ENCODE results near the gene PTPRD. TPM values are rescaled to one million over a fixed set of nuclear protein-coding genes. Genes with fewer than 3 reads are reported as not detected.

PTPRD gene
- total RNA-seq, 1 donor from 2014 or later: 30.8 TPM

- no peaks in the 10 kb centered on the region for H3K4me1 ChIP-seq
- intact Hi-C loops (cut with DNase I): no loop called here
- DNase-seq (no peak), ATAC-seq (no peak)
- H3K4me3 ChIP-seq: no peak overlapping the region
- no peak overlapping the region for H3K27ac ChIP-seq
- H3K9me3 ChIP-seq: no peaks in the 10 kb centered on the region
- no peaks in the 10 kb centered on the region for H3K27me3 ChIP-seq
- no peaks in the 10 kb centered on the region for H3K36me3 ChIP-seq
- TF ChIP-seq, protein P1, sequence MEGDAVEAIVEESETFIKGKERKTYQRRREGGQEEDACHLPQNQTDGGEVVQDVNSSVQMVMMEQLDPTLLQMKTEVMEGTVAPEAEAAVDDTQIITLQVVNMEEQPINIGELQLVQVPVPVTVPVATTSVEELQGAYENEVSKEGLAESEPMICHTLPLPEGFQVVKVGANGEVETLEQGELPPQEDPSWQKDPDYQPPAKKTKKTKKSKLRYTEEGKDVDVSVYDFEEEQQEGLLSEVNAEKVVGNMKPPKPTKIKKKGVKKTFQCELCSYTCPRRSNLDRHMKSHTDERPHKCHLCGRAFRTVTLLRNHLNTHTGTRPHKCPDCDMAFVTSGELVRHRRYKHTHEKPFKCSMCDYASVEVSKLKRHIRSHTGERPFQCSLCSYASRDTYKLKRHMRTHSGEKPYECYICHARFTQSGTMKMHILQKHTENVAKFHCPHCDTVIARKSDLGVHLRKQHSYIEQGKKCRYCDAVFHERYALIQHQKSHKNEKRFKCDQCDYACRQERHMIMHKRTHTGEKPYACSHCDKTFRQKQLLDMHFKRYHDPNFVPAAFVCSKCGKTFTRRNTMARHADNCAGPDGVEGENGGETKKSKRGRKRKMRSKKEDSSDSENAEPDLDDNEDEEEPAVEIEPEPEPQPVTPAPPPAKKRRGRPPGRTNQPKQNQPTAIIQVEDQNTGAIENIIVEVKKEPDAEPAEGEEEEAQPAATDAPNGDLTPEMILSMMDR (IDR thresholded peaks at IDR 0.05): no peak
Measured at GRCh38 chr9:8653111-8653510, 1959.7 kb downstream of the PTPRD start.

DNA sequence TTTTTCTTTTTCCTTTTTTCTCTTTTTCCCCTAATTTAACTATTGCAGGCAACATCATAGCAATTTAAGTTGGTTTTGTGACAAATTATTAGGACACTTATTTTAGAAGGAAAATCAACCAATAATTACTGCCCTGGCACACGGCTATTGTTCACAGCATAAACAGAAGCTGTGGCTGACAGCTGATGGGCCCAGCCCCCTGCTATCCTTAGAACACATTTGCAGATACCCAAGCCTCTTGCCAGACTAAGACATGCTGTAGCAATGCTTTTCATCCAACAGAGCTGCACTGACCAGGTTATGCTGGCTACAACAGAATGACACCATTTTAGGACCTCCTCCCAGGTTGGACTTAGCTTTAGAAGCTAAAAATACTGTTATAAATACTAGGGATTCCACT is 1960.5 kb downstream of the PTPRD start:
- H3K27me3 ChIP-seq: no peaks in the 10 kb centered on the region
- no peaks in the 10 kb centered on the region for H3K9me3 ChIP-seq
- no peaks in the 10 kb centered on the region for H3K36me3 ChIP-seq
- intact Hi-C loops (cut with DNase I): no loop called here
- DNase-seq (no peak), ATAC-seq (no peak)
- TF ChIP-seq, protein P1 (IDR thresholded peaks at IDR 0.05): no peak
- H3K27ac ChIP-seq: no peak overlapping the region
- H3K4me3 ChIP-seq: no peak overlapping the region
- no peaks in the 10 kb centered on the region for H3K4me1 ChIP-seq

DNA sequence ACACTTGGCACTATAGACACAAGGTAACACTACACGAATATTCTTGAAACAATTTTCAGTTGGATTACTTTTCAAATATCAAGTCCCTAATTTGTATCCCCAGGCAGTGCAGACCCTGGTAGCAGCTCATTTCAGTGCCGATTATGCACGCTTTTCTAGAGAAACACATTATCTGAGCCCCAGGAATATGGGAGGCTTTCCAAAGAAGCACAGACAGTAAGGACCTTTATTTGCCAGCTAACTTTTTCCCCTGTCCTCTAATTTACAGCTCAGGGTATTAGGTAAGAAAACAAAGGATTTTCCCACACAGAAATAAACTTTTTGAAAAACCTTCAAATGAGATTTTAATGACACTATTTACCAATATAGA is 1961.0 kb downstream of the PTPRD start:
- H3K27me3 ChIP-seq: no peaks in the 10 kb centered on the region
- H3K4me3 ChIP-seq: no peak overlapping the region
- TF ChIP-seq, protein P1 (IDR thresholded peaks at IDR 0.05): no peak
- no peak for ATAC-seq
- no peaks in the 10 kb centered on the region for H3K4me1 ChIP-seq
- intact Hi-C loops (cut with DNase I): no loop called here
- H3K9me3 ChIP-seq: no peaks in the 10 kb centered on the region
- H3K27ac ChIP-seq: no peak overlapping the region
- no peak for DNase-seq
- no peaks in the 10 kb centered on the region for H3K36me3 ChIP-seq

DNA sequence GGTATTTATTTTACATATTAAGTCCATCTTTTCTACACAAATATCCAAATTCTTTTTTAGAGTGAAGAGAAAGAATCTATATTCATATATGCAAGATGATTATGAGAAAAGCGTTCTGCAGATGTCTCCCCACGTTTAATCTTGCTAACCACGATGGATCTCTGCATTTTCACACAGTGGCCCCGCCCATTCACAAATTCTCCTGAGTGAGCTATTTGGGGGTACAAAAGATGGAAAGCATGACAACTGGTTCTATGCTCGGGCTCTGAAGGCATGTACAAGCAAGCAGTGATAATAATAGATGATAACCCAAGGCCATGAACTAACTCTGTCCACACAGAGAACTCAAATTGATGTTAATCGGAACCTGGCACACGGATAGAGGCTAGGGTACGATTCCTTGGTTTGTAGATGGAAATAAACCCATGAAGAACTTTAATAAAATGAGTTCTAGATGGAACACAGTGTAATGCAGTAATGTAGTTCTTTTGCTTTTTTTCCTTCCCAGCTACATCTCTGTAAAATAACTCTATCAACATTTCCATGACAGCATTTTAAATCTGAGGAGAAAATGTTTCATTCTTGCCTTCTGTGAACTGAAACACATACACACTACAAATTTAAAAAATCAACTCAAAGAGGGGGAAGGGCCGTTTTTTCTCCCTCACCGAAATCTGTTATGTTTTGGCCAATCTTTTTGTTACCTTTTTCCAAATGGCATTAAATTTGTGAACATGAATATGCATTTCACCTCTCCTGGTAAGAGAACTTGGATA is 1961.5 kb downstream of the PTPRD start:
- Histone ChIP-seq H3K9me3 (no peaks in the 10 kb centered on the region), H3K4me1 (no peaks in the 10 kb centered on the region), H3K27me3 (no peaks in the 10 kb centered on the region), H3K36me3 (no peaks in the 10 kb centered on the region), H3K4me3 (no peak overlapping the region), H3K27ac (no peak overlapping the region)
- TF ChIP-seq, protein P1 (IDR thresholded peaks at IDR 0.05): no peak
- intact Hi-C loops (cut with DNase I): no loop called here
- ATAC-seq (no peak), DNase-seq (no peak)

DNA sequence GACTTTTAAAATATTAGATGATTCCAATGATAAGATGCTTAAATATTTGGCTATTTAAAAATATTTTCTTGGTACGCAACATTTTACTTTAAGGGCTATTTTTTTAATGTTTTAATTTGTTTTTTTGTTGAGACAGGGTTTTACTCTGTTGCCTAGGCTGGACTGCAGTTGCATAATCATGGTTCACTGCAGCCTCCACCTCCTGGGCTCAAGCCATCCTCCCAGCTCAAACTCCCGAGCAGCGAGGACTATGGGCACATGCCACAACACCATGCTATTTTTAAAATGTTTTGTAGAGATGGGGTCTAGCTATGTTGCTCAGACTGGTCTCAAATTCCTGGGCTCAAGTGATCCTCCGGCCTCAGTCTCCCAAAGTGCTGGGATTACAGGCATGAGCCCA is 1963.0 kb downstream of the PTPRD start:
- no peaks in the 10 kb centered on the region for H3K27me3 ChIP-seq
- DNase-seq: no peak
- no peak for ATAC-seq
- H3K9me3 ChIP-seq: no peaks in the 10 kb centered on the region
- intact Hi-C loops (cut with DNase I): no loop called here
- H3K4me3 ChIP-seq: no peak overlapping the region
- TF ChIP-seq, protein P1 (IDR thresholded peaks at IDR 0.05): no peak
- no peak overlapping the region for H3K27ac ChIP-seq
- H3K4me1 ChIP-seq: no peaks in the 10 kb centered on the region
- H3K36me3 ChIP-seq: no peaks in the 10 kb centered on the region

DNA sequence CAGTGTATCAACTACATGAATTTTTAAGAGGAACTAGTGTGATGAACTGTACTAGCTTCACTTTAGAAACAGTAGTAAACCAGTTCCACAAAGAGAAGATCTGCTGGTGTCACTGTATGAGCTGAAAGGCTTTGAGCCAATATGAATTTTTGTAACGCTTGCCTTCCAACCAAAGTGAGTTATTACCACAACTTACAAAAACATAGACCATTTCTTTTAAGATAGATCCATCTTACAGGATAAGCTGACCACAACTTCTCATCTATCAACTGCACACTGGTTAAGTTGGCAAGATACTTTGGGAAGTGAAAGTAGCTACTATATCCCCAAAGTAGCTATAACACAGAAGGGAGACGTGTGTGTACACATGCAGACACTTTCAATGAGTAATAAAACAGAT is 1963.6 kb downstream of the PTPRD start:
- H3K27ac ChIP-seq: no peak overlapping the region
- TF ChIP-seq, protein P1 (IDR thresholded peaks at IDR 0.05): no peak
- no peaks in the 10 kb centered on the region for H3K4me1 ChIP-seq
- H3K36me3 ChIP-seq: no peaks in the 10 kb centered on the region
- no peaks in the 10 kb centered on the region for H3K27me3 ChIP-seq
- ATAC-seq (peak; percentile 71), DNase-seq (no peak)
- intact Hi-C loops (cut with DNase I): no loop called here
- H3K9me3 ChIP-seq: no peaks in the 10 kb centered on the region
- H3K4me3 ChIP-seq: no peak overlapping the region
